HEK293 (cell line): Measurements from ENCODE around the gene METAP1.

Experiments
- CTCF ChIA-PET: fragments of 350-600 bp; formaldehyde crosslinking; extraction: SDS; loops from one replicate; lab custom pipeline; 2021; ENCODE audit warnings: antibody characterized with exemption; lab: Yijun Ruan, JAX
- POLR2A ChIA-PET: fragments of 300-600 bp; formaldehyde crosslinking; extraction: SDS; loops from one replicate; lab custom pipeline; 2020; ENCODE audit warnings: antibody characterized with exemption, inconsistent platforms; lab: Yijun Ruan, JAX
- H3K27ac ChIP-seq: fragments of 200-500 bp; sonication (Bioruptor generic); 2 replicates; pipeline ENCODE4 v1.5.1; 2014; ENCODE audit warnings: low read depth, low read length, control low read depth, inconsistent platforms; ENCODE audit errors: extremely low read depth
- H3K36me3 ChIP-seq, 2 experiments: fragments of 200-500 bp in 1 of 2; sonication (Bioruptor generic) in 1 of 2; 1 replicate in 1 of 2; 2 replicates in 1 of 2; pipeline ENCODE4 v1.5.1; 2014 to 2017; ENCODE audit warnings: inconsistent platforms in 2 of 2, low read length in 2 of 2; ENCODE audit not compliant: control insufficient read depth in 2 of 2, insufficient read depth in 1 of 2
- H3K4me1 ChIP-seq: fragments of 200-500 bp; sonication (Bioruptor generic); 2 replicates; pipeline ENCODE4 v1.5.1; 2014; ENCODE audit warnings: mild to moderate bottlenecking, low read length, inconsistent platforms; ENCODE audit not compliant: control insufficient read depth, insufficient read depth
- H3K4me3 ChIP-seq: 2 replicates; pipeline ENCODE4 v1.5.1; 2011; ENCODE audit warnings: low read depth, mild to moderate bottlenecking, control low read depth, low read length, moderate library complexity
- H3K9me3 ChIP-seq: fragments of 200-500 bp; sonication (Bioruptor generic); 2 replicates; pipeline ENCODE4 v1.5.1; 2014; ENCODE audit warnings: low read depth, low read length, inconsistent platforms; ENCODE audit not compliant: control insufficient read depth, insufficient read depth
- MEIS1 ChIP-seq: sonication (generic); formaldehyde crosslinking; IDR thresholded peaks from 2 replicates; pipeline ENCODE4 v1.8.1; 2022; ENCODE audit warnings: missing genetic modification reagents, mild to moderate bottlenecking, borderline replicate concordance
- PRDM1 ChIP-seq: fragments of 450-650 bp; formaldehyde crosslinking; IDR thresholded peaks from 2 replicates; pipeline ENCODE4; 2016; ENCODE audit warnings: missing biosample characterization, missing genetic modification characterization
- RBAK ChIP-seq: fragments of 450-650 bp; formaldehyde crosslinking; IDR thresholded peaks from 2 replicates; pipeline ENCODE4 v1.5.1; 2016; ENCODE audit warnings: missing biosample characterization, missing genetic modification characterization
- ZFHX2 ChIP-seq: fragments of 450-650 bp; formaldehyde crosslinking; conservative IDR thresholded peaks from 2 replicates; pipeline ENCODE4 v1.5.1; 2016; ENCODE audit warnings: missing biosample characterization, missing genetic modification characterization
- ZIC2 ChIP-seq: fragments of 450-650 bp; formaldehyde crosslinking; IDR thresholded peaks from 2 replicates; pipeline ENCODE4 v1.5.1; 2016; ENCODE audit warnings: missing biosample characterization, missing genetic modification characterization
- ZNF157 ChIP-seq: fragments of 450-650 bp; formaldehyde crosslinking; IDR thresholded peaks from 2 replicates; pipeline ENCODE4 v1.5.1; 2016; ENCODE audit warnings: missing biosample characterization, missing genetic modification characterization
- ZNF174 ChIP-seq: fragments of 450-650 bp; formaldehyde crosslinking; IDR thresholded peaks from 2 replicates; pipeline ENCODE4 v1.5.0; 2017; ENCODE audit warnings: missing biosample characterization, mild to moderate bottlenecking, missing genetic modification characterization
- ZNF266 ChIP-seq: fragments of 450-650 bp; formaldehyde crosslinking; IDR thresholded peaks from 2 replicates; pipeline ENCODE4 v1.5.1; 2016; ENCODE audit warnings: missing biosample characterization, missing genetic modification characterization, low read depth
- ZNF350 ChIP-seq: fragments of 450-650 bp; formaldehyde crosslinking; IDR thresholded peaks from 2 replicates; pipeline ENCODE4 v1.5.0; 2017; ENCODE audit warnings: missing biosample characterization, mild to moderate bottlenecking, missing genetic modification characterization
- ZNF518A ChIP-seq: fragments of 450-650 bp; formaldehyde crosslinking; conservative IDR thresholded peaks from 2 replicates; pipeline ENCODE4 v1.5.1; 2016; ENCODE audit warnings: low read depth, missing biosample characterization, missing genetic modification characterization
- ZNF585B ChIP-seq: fragments of 450-650 bp; formaldehyde crosslinking; IDR thresholded peaks from 2 replicates; pipeline ENCODE4 v1.5.1; 2016; ENCODE audit warnings: missing biosample characterization, missing genetic modification characterization
- ZNF626 ChIP-seq: fragments of 450-650 bp; sonication (Bioruptor Pico); formaldehyde crosslinking; IDR thresholded peaks from 2 replicates; pipeline ENCODE4 v1.5.1; 2018; ENCODE audit warnings: missing biosample characterization, missing genetic modification characterization, inconsistent platforms
- ZNF785 ChIP-seq: fragments of 450-650 bp; formaldehyde crosslinking; IDR thresholded peaks from 2 replicates; pipeline ENCODE4 v1.5.1; 2016; ENCODE audit warnings: missing biosample characterization, missing genetic modification characterization
- ZSCAN16 ChIP-seq: fragments of 450-650 bp; formaldehyde crosslinking; IDR thresholded peaks from 2 replicates; pipeline ENCODE4 v1.5.1; 2016; ENCODE audit warnings: missing biosample characterization, missing genetic modification characterization
- ZSCAN30 ChIP-seq: fragments of 450-650 bp; IDR thresholded peaks from 2 replicates; pipeline ENCODE4 v1.5.1; 2018; ENCODE audit warnings: missing biosample characterization, mild to moderate bottlenecking, missing genetic modification characterization, moderate library complexity
- TF ChIP-seq, protein P1 (sequence below): fragments of 450-650 bp; formaldehyde crosslinking; IDR thresholded peaks from 2 replicates; pipeline ENCODE4 v1.5.1; 2016; ENCODE audit warnings: missing biosample characterization, missing genetic modification characterization
- TF ChIP-seq, protein P2 (sequence below): fragments of 450-650 bp; formaldehyde crosslinking; IDR thresholded peaks from 2 replicates; pipeline ENCODE4 v1.5.1; 2016; ENCODE audit warnings: missing biosample characterization, missing genetic modification characterization
- TF ChIP-seq, protein P3 (sequence below): fragments of 450-650 bp; formaldehyde crosslinking; IDR thresholded peaks from 2 replicates; pipeline ENCODE4 v1.5.1; 2016; ENCODE audit warnings: missing biosample characterization, missing genetic modification characterization
- TF ChIP-seq, protein P4 (sequence below): fragments of 450-650 bp; formaldehyde crosslinking; IDR thresholded peaks from 2 replicates; pipeline ENCODE4 v1.5.1; 2016; ENCODE audit warnings: missing biosample characterization, missing genetic modification characterization

Gene METAP1

DNA sequence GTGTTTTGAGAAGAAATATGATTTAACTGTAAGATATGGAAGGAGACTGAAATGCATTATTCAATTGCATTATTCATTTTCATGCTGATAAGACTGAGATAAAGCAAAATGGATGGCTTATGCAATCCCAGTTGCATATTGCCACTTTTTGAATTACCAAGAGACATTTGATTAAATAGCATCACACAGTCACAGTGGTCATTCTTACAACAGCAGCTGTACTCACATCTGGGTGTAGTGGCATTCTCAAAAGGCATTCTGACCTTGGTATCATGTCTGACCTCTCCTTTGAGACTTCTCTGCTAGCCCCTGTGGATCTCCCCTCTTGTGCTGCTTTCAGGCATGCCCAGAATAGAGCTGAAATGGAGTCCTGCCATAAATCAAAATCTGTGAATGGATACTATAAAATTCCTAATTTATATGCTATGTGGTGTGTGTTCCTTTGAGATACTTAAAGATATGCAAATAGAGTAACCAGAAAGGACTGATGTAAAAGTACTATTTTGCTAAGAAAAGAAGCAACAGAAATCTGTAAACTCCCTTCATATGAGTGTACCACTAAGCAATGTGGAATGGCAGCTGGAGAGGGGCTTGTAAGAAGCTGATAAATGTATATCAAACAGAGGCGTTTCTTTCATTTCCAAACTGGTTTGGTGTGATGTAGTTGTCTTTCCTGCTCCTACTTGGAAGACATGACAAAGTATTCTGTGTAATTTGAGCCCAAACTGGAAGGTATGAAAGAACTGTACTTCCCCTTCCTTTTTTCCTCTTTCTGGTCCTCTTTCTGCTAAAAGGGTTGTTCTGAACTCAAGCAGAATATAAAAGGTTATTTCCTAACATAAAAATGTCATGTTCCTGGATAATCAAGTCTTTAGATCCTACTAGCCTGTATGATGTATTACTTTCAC is 25.4 kb upstream of the METAP1 start:
- H3K36me3 ChIP-seq: no peaks in the 10 kb centered on the region
- no peaks in the 10 kb centered on the region for H3K9me3 ChIP-seq
- no peak overlapping the region for H3K4me3 ChIP-seq
- TF ChIP-seq ZNF518A (tag by site-specific recombination) (0 out of 2 replicates have a peak, but pooled peaks have one; percentile 16), ZFHX2 (tag by site-specific recombination) (no peak), ZSCAN16 (no peak)
- TF ChIP-seq, protein P1, sequence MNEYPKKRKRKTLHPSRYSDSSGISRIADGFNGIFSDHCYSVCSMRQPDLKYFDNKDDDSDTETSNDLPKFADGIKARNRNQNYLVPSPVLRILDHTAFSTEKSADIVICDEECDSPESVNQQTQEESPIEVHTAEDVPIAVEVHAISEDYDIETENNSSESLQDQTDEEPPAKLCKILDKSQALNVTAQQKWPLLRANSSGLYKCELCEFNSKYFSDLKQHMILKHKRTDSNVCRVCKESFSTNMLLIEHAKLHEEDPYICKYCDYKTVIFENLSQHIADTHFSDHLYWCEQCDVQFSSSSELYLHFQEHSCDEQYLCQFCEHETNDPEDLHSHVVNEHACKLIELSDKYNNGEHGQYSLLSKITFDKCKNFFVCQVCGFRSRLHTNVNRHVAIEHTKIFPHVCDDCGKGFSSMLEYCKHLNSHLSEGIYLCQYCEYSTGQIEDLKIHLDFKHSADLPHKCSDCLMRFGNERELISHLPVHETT (tag by site-specific recombination): no peak
- TF ChIP-seq, protein P2, sequence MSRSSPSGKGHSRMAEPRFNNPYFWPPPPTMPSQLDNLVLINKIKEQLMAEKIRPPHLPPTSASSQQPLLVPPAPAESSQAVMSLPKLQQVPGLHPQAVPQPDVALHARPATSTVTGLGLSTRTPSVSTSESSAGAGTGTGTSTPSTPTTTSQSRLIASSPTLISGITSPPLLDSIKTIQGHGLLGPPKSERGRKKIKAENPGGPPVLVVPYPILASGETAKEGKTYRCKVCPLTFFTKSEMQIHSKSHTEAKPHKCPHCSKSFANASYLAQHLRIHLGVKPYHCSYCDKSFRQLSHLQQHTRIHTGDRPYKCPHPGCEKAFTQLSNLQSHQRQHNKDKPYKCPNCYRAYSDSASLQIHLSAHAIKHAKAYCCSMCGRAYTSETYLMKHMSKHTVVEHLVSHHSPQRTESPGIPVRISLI (tag by site-specific recombination): no peak
- no peak overlapping the region for H3K27ac ChIP-seq
- CTCF ChIA-PET: interaction anchor here (0.6 to 1.1 kb wide), 2 partner anchors 32 to 528 kb away, joined by 3 read pairs; no protein-coding TSS in a partner anchor
- H3K4me1 ChIP-seq: no peaks in the 10 kb centered on the region
- POLR2A ChIA-PET: interaction anchor here (1.1 kb wide), 1 partner anchor 25 kb away, joined by 3 read pairs; the partner anchor contains the start of gene METAP1

DNA sequence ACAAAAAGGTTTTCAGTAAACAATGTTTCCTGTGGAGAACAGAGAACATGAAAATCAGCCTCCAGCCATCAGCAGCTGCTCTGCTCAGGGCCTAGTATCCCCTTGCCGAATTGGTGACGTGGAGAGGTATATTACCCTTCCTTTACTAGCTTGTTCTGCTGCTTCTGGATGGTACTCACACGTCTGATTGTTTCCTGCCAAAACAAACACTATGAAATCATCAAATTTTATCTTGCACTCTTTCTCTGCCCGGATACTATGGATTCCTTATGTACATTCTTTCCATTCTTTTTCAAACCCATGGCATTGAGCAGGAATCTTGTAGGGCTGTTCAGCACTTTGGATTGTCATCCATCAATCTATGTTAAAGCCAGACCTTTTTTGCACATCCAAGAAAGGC is 18.8 kb upstream of the METAP1 start:
- no peaks in the 10 kb centered on the region for H3K9me3 ChIP-seq
- ChIA-PET POLR2A (no interaction called here), CTCF (interaction anchor here (0.7 kb wide), 1 partner anchor 38 kb away, joined by 3 read pairs; no protein-coding TSS in a partner anchor)
- no peak overlapping the region for H3K27ac ChIP-seq
- H3K4me3 ChIP-seq: no peak overlapping the region
- no peak for TF ChIP-seq ZSCAN30
- TF ChIP-seq, protein P3, sequence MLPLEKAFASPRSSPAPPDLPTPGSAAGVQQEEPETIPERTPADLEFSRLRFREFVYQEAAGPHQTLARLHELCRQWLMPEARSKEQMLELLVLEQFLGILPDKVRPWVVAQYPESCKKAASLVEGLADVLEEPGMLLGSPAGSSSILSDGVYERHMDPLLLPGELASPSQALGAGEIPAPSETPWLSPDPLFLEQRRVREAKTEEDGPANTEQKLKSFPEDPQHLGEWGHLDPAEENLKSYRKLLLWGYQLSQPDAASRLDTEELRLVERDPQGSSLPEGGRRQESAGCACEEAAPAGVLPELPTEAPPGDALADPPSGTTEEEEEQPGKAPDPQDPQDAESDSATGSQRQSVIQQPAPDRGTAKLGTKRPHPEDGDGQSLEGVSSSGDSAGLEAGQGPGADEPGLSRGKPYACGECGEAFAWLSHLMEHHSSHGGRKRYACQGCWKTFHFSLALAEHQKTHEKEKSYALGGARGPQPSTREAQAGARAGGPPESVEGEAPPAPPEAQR (tag by site-specific recombination): no peak
- TF ChIP-seq ZNF350 (tag by site-specific recombination): no peak
- TF ChIP-seq ZNF266 (tag by site-specific recombination): no peak
- TF ChIP-seq ZNF585B (tag by site-specific recombination): no peak
- no peak for TF ChIP-seq ZNF626 (tag by site-specific recombination)
- no peak for TF ChIP-seq MEIS1
- no peak for TF ChIP-seq ZNF157 (tag by site-specific recombination)
- TF ChIP-seq ZNF785 (tag by site-specific recombination): no peak
- no peak for TF ChIP-seq RBAK
- TF ChIP-seq ZNF174 (tag by site-specific recombination): no peak
- no peak for TF ChIP-seq PRDM1
- TF ChIP-seq ZIC2 (tag by site-specific recombination): no peak
- TF ChIP-seq, protein P4, sequence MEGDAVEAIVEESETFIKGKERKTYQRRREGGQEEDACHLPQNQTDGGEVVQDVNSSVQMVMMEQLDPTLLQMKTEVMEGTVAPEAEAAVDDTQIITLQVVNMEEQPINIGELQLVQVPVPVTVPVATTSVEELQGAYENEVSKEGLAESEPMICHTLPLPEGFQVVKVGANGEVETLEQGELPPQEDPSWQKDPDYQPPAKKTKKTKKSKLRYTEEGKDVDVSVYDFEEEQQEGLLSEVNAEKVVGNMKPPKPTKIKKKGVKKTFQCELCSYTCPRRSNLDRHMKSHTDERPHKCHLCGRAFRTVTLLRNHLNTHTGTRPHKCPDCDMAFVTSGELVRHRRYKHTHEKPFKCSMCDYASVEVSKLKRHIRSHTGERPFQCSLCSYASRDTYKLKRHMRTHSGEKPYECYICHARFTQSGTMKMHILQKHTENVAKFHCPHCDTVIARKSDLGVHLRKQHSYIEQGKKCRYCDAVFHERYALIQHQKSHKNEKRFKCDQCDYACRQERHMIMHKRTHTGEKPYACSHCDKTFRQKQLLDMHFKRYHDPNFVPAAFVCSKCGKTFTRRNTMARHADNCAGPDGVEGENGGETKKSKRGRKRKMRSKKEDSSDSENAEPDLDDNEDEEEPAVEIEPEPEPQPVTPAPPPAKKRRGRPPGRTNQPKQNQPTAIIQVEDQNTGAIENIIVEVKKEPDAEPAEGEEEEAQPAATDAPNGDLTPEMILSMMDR (tag by site-specific recombination): no peak
- H3K36me3 ChIP-seq: no peaks in the 10 kb centered on the region
- no peaks in the 10 kb centered on the region for H3K4me1 ChIP-seq
